Stimulated activated CD8-positive, alpha-beta memory T cell treated with anti-CD3 and anti-CD28 coated beads, Interleukin-12 subunit alpha, Interleukin-12 subunit beta, amount 100 ng/mL, for 4 hours (primary cell): ENCODE data around the gene CLTA.
"Not testable (repeated sequence)": the region's sequence is repeated elsewhere in the genome, so short reads cannot be mapped to it uniquely, and the experiment has no call there.

Source experiments
- DNase-seq: peaks from one replicate; pipeline ENCODE4 v3.0.0-alpha.2; 2020; ENCODE audit warnings: low read depth

CLTA gene

DNA sequence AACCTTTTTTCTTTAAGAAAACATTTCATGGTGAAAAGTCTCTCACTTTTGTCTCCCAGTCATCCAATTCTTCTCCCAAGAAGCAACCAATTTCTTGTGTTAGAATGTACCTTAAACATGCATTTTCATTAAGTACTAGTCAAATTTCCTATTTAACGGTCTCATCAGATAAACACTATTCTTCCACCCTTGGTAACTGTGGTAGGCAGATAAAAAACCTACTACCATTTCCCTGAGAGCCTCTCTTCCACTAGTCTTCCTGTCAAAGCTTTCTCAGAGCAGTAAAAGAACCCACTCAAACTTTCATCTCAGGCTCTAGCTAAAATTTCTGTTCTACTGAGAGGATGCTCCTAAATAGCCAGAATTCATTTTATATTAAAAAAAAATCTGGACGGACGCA, 56.6 kb downstream of the CLTA start:
- DNase-seq, result no peak

- not testable (repeated sequence) for DNase-seq
Observed at GRCh38 chr9:36248061-36248460, 57.3 kb downstream of the CLTA start.

DNA sequence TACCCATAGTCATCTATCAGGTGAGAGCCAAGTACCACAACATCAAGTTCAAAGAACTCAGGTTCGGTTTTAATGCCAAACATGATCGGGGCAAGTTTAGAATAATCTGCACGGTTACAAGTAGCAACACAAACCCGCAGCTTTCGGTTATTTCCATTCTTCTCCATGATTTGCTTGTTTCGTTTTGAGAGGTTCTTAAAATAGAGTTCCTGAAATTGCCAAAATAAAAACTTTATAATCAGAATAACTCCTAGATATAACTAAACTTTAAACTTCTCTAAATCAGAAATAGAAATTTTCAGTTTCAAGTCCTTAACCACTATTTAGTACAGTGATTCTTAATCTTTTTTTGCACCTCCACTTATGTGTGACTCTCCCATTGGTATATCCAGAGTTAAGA, 58.5 kb downstream of the CLTA start:
- DNase-seq, result no peak

DNA sequence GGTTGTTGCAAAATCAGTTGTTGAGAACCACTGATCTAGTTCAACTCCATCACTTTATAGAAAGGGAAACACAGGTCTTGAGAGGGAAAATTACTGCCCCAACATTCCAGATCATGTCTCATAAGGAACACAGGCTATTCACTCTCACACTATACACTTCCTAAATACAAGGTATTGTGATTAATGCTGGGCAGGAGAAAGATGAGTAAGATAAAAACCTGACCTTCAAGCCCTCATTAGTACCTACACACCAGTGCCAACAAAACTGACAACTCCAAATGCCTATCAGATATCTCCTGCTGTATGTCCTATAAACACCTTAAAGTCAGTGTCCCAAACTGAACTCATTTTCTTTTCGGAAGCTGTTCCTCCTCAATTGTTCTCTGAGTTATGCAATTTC, 59.4 kb downstream of the CLTA start:
- DNase-seq, result no peak

DNA sequence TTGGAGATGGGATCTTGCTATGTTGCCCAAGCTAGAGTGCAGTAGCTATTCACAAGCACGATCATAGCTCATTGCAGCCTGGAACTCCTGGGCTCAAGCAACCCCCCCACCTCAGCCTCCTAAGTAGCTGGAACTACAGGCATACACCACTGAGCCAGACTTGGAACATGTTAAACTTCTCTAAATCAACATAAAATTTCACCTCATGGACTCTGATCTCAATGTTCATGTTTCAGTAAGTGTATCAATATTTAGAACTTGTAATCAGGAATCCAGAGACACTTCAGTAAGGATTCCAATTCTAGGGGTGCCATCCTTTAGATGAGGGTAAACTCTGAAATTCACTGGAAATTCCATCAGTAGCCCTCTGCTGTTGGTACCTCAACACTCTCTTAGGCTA, 60.7 kb downstream of the CLTA start:
- DNase-seq, result no peak

GRCh38 chr9:36258208-36258995, 67.7 kb downstream of the CLTA start, which contains the start of gene GNE:
Gene GNE (minus strand): TSS chr9:36258448. CDS start chr9:36249355, 9,093 bp downstream.
- DNase-seq, result peak; percentile 97

DNA sequence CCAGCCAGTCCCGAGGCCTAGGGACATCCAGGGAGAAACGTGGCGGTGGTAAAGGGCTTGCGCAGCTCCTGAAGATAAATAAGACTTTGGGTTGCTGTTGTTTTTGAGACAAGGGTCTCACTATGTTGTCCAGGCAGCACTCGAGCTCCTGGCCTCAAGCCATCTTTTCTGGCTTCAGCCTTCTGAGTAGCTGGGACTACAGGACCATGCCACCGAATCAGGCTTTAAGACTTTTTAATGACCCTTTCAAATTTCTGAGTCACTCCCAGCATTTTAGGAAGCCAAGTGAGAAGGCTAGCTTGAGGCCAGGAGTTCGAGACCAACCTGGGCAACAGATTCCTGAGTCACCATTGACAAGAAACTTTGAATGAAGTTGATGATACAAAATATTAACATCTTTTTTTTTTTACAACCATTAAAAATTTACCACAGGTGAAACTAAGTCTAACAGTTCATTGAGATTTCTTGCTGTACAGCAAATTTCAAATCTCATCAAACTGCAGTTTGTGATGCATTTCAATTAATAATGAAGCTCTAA, 68.3 kb downstream of the CLTA start:
- DNase-seq, result no peak
